T1000 (cell line): ENCODE measurements around the gene FMNL2.

Source experiments
- DNase-seq: peaks from one replicate; lab custom pipeline; 2025; ENCODE audit warnings: mixed read lengths; lab: John Stamatoyannopoulos, UW

The FMNL2 gene

DNA sequence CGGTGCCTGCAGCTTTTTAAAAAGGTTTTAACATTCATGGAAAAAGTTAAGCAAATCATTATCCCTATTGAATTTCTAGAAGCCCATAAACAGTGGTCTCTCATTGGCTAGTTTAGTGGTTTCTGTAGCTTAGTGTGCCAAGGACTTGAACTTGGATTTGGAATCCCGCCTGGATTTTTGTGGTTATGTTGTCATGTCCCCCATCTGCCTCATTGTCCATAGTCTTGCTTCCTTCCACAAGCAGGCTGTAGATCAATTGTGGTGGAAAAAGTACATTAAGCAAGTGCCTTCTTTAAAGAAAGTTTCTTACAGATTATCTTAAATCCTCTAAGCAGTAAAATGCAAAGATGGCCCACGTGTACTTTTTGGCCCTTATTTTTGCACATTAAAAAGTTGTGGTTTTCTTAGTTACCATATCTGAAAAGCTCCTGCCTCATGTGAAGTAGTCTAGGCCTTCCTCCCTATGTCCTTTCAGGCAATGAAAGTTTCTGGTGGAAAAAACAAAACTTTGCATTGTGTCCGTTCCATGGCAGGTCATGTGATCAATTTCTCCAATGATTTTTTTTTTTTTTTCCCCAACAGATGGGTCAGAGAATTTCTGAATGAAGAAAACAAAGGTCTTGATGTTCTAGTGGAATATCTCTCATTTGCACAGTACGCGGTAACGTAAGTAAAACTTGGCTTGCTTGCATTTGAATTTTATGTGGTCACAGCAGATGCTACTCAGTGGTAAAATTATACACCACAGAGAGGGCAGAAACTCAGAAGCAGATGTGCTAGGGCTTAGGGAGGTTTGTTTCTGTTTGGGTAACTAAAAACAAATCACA, 223.4 kb downstream of the FMNL2 start:
- DNase-seq = no peak

DNA sequence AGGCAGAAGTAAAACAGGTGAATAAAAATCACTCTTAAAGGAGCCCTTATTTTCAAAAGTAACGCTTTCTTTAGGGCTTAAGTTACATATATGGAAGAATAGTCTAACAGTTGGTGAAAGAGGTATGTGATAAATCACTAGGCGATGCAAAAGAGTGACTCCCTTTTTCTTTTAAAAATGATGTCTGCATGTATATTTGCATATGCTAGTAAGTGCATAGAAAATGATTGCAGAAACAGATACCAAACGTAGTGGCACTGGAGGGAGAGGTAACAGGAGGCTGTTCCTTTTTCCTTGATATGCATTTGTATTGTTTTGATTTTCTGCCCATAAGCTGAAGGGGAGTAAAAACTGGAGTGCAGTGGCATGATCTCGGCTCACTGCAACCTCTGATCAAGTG, 224.0 kb downstream of the FMNL2 start:
- no peak for DNase-seq

DNA sequence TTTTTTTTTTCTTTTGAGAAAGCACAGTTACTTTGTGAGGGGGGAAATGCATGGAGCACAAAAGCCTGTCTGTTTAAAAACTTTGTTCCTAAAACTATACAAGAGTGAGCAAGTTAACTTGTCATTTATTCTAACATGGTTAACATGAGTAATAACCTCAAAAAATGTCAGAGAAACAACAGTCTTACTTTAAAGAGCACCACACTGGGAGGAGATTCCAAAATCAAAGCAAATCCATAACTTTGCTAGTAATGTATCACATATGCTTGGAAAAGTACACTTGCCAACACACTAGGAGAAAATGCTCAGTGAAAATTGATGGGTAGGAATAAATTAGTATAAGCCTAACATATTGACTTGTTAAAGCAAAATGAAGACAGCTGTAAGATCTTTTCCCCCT, 225.2 kb downstream of the FMNL2 start:
- no peak for DNase-seq

DNA sequence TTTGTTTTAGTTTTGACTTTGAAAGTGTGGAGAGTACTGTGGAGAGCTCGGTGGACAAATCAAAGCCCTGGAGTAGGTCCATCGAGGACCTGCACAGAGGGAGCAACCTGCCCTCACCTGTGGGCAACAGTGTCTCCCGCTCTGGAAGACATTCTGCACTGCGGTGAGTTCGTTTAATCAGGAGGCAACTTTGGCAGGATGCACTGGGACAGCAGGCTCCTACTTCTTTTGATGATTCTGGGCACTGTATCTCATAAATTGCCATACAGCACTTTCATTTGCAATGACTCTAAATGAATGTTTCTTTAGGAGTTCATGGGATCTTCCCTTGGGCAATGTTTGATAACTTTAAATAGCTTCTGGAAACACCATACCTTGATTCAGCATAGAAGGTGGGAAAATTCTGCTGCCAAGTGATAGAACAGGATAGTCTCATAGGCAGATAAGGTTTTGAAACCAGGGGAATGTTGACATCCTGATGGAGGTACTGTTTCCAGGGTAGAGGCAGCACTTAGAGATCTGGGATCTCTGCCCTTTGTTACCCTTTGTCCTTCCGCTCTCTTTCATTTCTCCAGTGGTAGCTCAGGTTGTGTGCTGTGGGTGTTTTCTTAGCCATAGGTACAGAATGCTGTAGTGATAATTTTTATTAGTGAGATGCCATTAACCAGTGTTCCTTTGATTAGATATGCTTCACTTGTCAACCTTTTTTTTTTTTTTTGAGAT, 226.1 kb downstream of the FMNL2 start:
- DNase-seq = no peak

DNA sequence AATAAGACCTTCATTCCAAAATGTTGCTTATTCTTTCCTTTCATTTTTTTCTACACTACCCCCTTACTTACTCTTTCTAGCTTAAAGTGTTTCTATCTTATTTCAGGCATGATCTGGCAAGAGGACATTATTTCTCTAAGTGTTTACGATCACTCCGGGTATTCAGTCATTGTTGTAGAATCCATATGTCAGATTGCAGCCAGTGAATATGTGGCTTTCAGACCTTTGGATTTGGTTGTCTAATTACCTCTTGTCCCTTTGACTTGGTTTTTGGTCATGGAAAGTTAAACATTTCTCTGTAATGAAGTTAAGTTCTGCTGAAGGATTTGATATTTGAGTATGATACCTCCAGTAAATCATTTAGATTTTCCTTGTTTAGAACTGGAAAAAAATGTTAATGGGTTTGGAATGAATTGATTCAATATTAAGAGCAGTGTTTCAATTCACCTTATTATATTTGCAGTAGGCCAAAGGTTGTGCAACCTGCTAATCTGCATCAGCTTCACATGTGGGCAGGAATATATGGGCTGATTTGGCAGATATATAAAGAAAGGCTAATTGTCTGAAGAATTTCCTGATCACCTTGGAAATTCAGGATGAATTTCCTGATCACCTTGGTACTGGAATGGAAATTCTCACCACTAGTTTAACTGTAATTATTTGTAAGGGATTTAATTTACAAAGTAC, 227.4 kb downstream of the FMNL2 start:
- DNase-seq = no peak

DNA sequence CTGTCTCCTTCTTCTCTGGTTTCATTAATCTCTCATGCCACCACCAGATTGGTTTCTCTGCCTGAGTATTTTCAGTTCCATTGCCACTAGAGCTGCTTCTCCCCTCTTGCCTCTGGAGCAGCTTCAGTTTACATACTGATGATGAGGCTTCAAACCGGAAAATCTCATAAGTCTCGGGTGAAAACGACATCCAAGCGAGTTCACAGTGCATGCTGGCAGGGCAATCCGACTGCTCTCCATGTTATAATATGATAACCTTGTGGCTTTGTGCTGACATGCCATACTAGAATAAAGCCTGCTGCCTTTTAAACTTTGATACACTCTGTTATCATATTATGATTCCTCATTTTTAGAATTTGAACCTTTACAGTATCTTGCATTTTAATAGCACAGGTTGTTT, 228.8 kb downstream of the FMNL2 start:
- no peak for DNase-seq

DNA sequence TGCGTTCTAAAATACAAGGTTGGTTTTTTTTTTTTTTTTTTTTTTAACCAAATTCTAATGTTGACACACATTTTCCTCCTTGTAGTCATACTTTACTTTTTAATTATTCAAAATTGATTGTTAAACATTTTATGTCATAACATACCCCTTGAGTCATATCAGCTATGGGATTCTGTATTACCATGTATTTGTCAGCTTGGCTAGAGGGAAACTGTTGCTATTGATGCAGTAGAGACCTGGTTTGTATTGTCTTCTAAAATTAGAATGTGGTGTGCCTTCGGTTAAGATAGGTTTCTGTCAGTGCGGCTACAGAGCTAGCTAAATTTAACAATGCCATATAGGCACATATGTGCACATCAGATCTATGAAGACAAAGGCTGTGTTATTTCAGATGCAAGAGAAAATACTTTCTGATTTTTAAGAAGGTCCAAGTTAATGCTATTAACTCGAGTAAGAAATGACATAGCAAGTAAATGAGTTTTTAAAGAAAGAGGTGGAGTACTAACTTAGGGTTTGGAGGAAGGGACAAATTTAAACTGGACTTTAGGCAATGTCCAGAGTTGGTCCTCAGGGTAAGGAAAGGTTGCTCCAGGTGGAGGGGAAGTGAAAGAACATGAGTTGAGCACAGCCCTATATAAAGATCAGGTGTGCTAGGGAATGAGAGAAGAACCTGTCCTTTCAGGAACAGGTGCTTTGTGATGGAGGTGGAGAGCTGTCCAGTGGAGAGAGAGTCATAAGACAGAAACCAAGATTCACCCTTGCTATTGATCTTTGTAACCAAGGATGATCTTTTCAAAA, 230.0 kb downstream of the FMNL2 start:
- DNase-seq = no peak

DNA sequence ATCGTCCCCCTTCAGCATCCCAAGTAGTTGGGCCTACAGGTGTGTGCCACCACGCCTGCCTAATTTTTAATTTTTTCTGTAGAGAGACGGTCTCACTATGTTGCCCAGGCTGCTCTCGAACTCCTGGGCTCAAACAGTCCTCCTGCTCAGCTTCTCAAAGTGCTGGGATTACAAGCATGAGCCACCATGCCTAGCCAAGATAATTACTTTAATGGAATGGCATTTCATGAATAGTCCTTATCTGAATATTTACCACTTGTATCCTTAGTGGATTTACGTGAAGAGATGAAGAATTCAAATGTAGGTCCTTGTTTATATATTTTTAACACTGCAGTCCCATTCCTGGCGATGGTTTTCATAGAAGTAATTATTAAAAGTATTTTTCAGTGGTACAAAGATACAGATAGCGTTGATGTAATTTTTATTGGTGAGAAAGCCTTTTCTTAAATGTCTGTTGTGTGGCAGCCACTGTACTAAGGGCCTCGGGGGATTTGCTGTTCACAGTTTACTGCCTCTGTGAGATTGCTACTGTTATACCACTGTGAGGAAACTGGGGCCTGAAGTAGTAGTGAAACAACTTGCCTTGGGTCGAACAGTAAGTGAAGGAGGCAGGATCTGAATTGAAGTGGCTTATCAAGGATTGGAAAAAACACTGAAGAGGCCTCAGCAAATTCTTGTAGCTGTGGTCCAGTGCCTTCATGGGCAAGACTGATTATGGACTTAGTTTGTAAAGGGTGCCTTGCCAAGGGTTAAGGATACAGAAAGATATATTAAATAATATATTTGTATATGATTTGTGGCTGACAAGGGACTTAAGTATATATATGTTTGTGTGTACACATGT, 231.1 kb downstream of the FMNL2 start:
- no peak for DNase-seq

DNA sequence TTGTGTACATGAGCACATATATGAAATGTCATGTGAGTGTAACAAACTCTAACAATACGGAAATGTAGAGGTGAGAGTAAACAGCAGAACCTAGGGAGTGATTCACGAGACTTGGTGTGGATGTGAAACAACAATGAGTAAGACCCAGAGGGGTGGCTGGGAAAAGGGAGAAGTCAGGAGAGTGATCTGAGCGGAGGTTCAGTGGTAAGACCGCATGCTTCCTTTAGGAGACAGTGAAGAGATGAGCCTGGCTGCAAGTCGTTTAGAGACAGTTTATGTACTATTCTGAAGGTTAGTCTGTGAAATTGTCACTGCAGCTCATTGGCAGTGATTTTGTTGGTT, 231.7 kb downstream of the FMNL2 start:
- DNase-seq = no peak

DNA sequence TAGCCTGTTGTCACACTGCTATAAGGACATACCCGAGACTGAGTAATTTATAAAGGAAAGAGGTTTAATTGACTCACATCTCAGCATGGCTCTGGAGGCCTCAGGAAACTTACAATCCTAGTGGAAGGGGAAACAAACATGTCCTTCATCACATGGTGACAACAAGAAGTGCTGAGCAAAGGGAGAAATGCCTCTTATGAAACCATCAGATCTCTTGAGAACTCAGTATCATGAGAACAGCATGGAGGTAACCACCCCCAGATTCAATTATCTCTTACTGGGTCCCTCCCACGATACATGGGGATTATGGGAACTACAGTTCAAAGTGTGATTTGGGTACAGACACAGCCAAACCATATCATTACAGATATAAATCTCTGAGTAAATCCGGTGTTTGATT, 233.6 kb downstream of the FMNL2 start:
- DNase-seq = no peak

DNA sequence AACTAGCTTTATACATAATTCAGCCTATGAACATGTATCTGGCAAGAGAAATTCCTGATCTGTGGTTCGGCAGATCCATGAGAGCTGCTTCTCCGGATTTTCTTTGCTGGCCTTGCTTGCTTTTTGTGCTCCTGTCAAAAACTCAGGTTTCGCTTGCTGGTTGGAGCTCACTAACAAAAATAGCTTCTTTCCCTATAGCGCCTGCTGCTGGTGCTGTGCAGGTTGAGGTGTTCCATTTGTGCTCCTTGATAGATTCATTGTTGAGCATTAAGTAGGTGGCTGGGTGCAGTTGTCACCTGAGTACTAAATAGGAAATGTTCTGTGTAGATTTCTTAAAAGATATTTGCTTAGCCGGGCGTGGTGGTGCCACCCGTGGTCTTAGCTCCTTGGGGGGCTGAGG, 234.2 kb downstream of the FMNL2 start:
- DNase-seq = no peak

DNA sequence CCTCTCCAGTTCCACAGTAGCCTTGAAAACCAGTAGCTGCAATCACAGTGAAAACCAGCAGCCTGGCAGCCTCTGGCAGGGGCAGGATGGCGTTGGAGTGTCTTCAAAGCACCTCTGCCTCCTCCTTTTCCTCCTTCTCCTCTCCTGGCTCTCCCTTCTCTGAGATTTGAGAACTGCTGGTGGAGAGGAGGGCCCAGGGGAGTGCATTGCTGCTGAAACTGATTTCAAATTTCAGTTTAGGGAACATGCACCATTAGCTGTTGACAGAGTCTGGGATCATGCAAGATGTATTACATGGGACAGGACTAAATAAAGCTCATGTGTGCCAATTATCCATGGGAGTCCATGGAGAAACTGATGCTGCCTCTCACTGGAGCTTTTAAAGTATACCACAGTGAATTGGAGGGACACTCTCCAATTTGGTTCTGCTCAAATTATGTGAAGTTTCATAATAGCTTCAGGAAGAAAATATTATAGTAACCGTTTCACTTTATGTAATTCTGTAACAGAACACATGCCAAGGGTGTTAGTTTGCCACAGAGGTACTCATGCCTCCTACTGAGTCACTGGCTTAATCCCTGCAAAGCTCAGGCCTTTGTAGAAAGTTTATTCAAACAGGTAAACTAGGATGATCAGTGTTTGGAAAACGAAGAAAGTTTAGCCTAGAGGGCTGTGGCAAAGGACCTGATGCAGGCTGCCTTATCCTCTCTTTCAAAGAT, 236.2 kb downstream of the FMNL2 start:
- no peak for DNase-seq

DNA sequence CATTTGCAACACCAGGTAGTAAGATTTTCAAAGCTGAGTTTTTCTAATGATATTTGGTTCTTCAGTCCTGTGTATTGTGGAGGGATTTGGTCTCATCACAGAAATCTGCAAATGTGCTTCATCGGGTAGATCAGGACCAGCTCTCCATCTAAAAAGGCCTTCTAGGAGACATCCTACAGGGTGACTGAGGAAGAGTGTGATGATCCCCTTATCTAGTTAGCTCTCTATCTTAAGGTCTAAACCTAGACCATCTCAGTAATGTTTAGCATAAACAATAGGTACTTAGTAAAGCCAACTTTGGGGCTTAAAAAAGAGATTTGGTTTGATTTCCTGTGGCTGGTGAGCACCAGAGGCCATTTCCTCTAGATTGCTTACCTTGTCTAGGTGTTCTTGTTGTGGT, 237.1 kb downstream of the FMNL2 start:
- DNase-seq = no peak

DNA sequence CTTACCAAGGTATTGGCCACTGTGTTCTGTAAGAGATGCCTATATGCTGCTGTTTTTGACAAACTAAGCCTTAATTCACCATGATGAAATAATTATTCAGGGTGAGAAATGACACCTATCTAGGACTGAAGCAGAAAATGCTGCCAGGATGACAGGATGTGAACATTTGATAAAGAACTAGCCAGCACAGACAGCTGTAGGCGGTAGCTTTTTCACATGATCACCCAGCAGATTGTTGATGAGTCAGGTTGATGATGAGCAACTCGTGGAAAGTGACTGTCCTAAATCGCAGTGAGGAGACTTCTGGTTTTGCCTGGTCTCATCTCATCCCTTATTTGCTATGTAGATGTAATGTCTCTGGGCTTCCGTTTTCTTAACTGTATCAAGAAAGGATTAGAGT, 238.2 kb downstream of the FMNL2 start:
- no peak for DNase-seq

DNA sequence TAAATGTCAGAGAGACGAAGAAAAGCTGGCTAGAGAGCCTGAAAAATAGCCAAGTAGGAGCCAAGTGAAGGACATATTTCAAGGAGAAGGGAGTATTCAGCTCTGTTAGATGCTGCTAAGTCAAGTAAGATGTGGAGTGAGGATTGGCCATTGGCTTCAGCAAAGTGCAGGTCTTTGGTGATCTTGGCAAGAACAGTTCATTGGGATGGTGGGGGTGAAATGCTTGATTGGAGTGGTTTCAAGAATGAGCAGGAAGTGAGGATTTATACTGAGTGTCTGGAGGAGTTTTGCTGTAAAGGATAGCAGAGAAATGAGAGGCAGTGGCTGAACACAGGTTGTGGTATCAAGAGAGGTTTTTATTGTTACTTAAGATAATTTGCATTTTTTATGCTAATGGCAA, 242.6 kb downstream of the FMNL2 start:
- DNase-seq = no peak

DNA sequence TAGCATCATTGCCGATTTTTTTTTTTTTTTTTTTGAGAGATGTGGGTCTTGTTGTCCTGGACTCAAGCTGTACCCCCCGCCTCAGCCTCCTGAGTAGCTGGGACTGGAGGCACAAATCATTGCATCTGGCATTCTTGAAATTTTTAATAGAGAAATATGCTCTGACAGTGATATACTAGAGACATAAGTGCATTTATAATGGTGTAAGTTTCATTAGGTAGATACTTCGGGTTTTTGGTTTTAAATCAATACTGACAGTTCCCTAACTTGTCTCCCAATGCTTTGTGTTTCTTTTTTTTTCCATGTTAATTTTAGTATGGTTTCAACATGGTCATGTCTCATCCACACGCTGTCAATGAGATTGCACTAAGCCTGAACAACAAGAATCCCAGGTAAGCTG, 243.6 kb downstream of the FMNL2 start:
- no peak for DNase-seq

DNA sequence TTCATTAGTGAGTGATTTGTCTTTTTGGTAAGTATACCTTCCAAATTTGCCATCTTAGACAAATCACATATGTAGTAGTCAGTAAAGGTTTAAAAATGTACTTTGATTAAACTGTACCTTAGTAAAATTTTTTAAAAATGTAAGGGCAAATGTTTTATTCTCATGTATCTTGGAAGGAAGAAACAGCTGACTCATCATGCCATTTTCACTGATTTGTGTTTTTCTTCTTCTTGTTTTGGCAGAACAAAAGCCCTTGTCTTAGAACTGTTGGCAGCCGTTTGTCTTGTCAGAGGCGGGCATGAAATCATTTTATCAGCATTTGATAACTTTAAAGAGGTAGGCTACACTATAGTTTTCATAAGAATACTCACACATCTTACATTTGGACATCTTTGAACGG, 245.7 kb downstream of the FMNL2 start:
- DNase-seq = no peak

DNA sequence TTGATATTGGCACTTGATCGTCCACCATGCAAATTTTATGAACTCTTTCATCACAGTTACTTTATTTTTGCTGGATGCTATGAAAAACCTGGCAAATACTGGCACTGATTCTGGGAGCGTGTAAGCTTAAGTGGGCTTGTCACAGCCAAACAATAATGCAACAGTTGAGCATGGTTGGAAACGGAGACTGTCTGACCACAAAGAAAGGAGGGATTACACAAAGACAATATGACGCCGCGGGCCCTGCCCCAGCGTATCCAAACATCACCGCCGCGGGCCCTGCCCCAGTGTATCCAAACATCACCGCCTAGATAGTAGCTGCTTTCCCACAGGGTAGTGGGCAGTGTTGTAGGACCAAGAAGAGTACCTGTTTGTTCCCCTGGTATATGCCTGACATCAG, 246.4 kb downstream of the FMNL2 start:
- DNase-seq = no peak

DNA sequence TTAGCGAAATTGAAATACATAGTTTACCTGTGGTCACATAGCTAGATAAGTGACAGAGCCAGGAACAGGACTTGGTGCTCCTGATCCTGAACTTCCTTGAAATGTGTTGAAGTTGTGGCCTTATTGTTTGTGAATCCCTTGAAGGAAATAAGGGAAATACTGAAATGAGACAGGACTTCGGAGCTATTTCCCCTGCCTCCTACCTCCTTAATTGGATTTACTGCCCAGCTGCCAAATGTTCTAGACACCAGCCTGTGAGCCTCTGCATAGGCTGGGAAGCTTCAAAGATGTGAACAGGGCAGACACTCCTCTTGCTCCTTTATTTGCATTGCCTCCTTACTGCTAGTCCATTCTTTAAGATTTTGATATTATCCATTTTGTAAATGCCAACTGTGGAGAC, 247.1 kb downstream of the FMNL2 start:
- DNase-seq = no peak

DNA sequence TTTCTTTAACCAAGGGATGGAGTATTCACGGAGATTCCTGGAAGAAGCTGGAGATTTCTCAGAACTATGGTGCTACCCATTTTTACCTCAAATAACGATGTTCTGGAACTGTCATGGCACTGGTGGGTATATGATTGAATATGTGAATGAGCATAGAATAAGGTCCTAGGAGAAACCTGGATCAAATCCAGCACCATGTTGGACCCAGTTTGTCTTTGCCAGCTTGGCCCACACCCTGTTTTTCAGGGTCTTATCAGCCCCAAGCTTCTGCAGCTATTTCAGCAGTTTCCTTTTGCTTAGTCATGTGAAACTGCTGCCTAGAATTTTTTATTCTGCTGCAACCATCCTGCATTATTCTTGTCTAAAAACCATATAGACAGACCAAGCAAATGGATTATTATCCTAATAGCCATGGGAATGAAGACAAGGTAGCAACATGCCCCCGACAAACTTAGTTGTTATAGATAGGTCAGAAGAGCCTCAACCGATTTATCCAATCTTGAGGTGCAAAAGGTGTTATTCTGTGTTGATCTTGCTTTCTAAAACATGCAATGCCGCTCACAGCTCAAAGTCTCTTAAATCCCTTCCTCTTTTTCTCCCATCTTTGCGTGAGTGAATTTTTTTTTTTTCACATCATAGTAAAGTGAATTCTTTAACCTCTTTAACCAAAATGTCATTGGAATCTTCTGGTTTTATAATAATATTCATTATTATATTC, 248.7 kb downstream of the FMNL2 start:
- no peak for DNase-seq
